Stimulated activated CD4-positive, alpha-beta T cell treated with anti-CD3 and anti-CD28 coated beads, Interleukin-12 subunit alpha, Interleukin-12 subunit beta, amount 100 ng/mL, for 4 hours (primary cell): ENCODE measurements around the gene PPP2R5E.

Experiments
- DNase-seq: peaks from one replicate; pipeline ENCODE4 v3.0.0-alpha.2; 2020

Gene PPP2R5E

GRCh38 chr14:63468294-63468693 lies 74.9 kb downstream of the PPP2R5E start:
- DNase-seq = no peak

- DNase-seq = no peak
Measured at GRCh38 chr14:63467440-63468072, 75.6 kb downstream of the PPP2R5E start.

DNA sequence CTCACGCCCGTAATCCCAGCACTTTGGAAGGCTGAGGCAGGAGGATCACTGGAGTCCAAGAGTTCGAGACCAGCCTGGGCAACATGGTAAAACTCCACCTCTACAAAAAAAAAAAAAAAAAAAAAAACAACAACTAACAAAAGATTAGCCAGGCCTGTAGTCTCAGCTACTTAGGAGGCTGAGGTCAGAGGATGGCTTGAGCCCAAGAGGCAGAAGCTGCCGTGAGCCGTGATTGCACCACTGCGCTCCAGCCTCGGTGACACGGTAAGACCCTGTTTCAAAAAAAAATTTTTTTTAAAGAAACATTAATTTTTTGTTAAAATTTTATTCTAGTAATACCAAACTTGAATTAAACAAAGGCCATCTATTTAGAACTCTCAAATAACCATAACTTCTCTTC lies 77.8 kb downstream of the PPP2R5E start:
- DNase-seq = no peak

DNA sequence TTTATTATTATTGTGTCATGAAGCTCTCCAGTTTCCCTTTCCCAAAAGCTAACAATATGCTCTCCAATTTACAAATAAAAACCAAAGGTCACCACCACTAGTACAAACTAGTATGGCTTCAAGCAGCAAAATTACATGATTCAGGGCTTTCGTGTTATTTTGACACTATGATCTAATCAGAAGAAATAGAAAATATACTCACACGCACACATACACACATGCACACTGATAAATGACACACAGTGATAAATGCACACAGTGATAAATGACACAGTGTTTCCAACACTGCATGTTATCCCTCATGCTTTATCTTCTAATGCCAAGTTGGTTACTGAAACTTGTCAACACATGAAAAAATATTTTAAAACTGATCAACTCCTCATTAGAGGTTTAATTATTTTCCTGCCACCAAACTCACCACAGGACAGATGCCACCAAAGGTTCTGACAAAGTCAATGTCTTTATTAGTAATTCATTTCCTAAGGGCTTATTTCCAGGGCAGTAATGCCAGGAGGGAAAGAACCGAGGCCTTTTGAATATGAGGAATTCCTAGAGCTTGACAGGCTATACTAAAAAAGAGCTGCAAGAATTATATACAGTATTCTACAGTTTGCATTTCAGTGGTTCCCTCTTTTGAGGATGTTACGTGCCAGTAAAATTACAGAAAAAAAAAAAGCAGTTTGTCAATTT lies 82.4 kb downstream of the PPP2R5E start:
- DNase-seq = no peak

DNA sequence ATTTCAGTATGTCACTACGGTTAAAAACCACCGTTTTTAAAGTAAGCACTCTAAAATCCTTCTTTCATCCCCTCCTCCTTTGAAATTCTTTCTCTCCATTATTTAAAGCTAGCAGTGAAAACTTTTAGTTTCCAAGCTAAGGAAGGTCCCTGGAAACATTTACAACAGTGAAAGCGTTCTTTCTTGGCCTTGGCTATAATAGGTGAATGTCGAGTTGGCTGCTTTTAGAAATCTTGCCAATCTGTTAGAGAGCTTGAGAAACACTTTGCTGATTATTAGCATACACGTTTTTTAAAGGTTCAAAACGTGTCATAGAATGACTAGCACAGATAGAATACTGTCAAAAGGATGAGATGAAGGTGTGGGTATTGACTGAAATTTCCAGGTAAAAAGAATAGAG lies 83.4 kb downstream of the PPP2R5E start:
- no peak for DNase-seq

GRCh38 chr14:63457498-63457897 lies 85.7 kb downstream of the PPP2R5E start:
- no peak for DNase-seq

DNA sequence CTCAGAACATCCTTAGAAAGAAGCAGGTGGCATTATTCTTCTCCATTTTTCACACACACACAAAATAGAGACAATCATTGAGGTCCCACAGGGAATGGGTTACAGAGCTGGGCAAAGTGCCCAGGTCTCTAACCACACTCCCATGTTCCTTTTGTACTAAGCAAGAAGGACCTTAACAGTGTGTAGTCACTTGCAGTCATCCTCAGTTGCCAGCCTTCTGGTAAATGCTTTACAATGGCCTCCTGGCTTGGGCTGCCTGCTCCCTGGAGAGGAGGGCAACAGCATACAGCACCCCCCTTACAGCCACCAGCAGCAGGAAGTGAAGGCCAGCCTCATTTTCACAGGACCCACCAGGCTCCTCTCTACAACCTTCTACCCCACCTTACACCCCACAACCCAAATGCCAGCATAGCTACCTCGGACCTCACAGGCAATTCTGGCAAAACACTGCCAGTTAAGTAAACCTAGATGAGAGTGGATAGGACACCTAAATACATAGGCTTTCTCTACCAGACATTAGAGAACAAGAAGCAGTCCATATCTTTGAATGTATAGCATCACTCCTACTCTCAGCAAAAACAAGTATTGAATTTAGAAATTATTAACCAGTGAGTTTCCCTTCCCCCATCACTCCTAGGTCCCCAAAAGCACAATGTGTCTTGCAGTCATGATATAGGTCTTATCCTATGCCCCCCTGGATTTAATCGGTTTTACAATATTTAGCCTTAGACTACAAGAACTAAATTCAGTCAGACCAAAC lies 88.1 kb downstream of the PPP2R5E start:
- no peak for DNase-seq

- DNase-seq = no peak
Measured at GRCh38 chr14:63454436-63454835, 88.7 kb downstream of the PPP2R5E start.

- no peak for DNase-seq
Measured at GRCh38 chr14:63453443-63453936, 89.7 kb downstream of the PPP2R5E start.

DNA sequence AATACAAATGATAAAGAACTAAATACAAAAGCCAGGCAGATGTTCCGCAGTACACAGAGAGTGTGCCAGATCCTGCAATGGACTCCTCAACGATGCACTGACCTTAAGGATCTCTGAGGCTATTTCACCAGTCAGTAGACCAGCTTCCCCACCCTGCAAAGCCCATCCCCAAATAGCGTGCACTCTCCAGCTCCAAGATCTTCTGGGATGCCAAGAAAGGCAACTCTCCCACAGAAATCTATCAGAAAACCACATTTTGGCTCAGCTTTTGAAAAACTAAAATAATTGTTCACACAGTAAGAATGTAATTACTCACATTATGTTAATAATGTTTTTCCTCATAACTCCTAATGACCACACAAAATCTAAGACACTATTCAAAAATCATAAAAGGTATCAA lies 90.4 kb downstream of the PPP2R5E start:
- no peak for DNase-seq

DNA sequence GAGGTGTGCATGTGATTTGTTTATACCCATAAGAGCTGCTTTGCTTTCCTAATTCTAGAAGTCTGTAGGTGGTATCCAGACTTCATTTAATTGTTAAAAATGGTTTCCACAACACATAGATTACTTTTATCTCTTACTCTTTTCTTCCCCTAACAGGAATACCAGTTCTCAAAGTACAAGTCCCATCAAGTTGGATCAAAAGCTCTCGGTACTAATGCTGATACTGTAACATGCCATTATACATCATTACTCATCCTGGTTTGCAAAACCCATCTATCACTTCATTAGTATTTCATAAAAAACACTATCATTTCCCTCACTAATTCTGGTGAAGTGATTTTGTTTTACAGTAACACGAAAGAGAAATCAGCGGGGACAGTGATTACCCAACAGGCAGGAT lies 94.3 kb downstream of the PPP2R5E start:
- DNase-seq = no peak

DNA sequence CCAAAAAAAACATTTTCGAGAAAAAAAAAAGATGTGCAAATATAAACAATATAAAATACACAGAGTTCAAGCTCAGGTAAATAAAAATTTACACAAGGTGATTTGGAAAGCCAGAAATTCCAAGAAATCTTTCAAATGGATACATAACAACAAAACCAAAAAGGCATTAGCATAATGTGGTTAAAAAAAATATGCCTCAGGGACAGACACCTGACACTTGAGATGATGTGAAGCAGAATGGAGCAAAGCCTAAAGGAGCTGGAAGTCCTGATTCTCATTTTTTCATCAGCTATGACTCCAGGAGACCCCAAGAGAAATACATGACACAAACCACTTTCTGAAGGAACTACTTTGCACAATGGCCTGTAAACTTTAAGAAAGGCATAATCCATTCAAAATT lies 98.6 kb downstream of the PPP2R5E start:
- DNase-seq = no peak

DNA sequence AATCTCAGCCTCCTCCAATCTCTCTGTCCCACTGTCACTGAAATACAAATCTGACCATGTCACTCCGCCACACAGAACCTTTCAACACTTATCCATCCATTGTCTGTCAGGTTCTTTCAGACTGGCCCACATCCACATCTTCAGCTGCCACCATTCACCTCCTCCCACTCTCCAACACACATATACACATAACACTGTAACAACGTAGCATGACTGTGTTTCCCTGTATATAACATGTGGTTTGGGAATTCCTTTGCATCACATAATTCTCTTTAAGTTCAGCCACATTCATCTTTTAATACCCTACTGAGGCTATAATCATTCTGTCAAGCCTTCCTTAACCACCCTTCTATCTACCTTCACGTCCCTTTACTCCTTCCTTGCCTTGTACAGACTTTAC lies 99.2 kb downstream of the PPP2R5E start:
- DNase-seq = no peak

DNA sequence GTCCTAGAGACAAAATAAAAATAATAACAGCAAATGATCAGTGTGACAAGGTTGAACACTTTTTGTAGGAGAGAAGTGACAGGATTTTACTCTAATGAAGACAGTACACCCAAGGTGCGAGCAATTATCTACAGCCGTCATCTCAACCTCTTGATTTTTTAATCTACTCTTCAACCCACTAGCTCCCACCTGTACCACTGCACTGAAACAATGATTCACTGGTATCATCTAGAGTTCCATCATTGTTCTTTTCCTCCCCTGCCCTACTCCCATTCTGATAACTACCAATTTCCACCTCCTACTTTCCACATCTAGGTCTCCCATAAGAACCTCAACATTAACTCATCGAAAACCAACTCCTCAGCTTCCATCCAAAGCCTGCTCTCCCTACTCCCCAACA lies 99.8 kb downstream of the PPP2R5E start:
- DNase-seq = no peak

- no peak for DNase-seq
Measured at GRCh38 chr14:63438065-63438757, 105.0 kb downstream of the PPP2R5E start.

DNA sequence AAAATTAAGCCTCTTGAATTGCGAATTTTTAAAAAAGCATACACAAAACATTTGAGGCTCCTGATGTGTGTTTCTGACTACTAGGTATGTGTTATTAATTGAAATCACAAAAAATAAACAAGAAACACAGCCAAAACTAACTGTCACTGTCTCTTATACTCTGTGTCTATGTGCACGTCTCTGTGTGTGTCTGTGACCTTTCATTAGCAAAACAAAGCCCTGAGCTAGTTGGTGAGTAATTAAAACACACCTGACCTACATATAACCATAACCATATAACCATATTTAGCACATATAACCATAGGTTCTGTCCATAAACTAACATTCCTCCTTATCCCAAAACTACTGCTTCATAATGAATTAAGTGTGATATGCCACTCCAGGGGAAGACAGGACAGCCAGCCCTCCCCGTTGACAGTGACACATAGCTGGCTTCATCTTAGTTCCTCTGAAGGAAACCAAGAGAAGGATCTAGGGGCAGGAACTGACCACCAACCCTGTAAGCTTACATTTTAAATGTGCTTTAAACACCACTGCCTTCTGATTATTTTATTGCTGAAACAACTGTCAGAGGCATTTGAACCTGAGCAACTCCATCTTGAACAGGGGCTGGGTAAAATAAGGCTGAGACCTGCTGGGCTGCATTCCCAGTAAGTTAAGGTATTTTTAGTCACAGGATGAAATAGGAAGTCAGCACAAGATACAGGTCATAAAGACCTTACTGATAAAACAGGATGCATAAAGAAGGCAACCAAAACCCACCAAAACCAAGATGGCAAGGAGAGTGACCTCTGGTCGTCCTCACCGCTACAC lies 106.7 kb downstream of the PPP2R5E start:
- no peak for DNase-seq

DNA sequence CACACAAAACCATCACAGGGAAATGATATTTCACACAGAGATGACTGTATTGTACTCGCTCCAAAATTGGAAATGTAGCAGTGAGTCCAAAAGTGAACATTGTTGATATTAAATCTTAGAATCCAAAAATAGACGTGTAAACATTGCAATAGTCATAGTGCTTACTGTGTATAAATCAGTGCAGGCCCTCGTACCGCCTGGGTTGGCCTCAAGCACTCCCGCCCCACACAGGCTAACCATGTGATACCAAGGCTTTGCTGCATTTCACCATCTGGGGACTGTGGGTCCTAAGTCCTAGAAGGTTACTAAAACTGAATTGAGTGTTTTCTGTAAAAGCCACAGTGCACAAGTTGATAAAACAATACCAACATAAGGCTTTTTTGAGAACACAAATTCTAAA lies 107.3 kb downstream of the PPP2R5E start:
- no peak for DNase-seq

GRCh38 chr14:63435204-63435603 lies 108.0 kb downstream of the PPP2R5E start:
- no peak for DNase-seq

GRCh38 chr14:63432888-63433552 lies 110.2 kb downstream of the PPP2R5E start:
- no peak for DNase-seq

DNA sequence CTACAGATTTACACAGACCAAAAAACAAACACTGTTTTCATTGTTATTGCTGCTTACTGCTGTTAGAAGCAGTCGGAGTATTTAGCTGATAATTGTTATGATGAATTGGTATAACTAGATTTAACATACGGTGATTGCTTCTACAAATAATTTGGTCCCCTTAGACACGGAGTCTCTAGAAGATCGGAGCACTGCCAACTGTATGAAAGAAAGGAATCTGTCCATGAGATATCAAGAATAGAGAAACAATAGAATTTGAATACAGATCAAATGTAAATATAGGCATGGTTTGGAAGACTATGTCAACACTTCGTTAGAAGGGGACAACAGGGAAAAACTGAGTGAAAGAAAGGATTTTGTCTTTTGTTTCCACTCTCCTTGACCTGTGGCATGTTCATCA lies 110.9 kb downstream of the PPP2R5E start:
- no peak for DNase-seq

DNA sequence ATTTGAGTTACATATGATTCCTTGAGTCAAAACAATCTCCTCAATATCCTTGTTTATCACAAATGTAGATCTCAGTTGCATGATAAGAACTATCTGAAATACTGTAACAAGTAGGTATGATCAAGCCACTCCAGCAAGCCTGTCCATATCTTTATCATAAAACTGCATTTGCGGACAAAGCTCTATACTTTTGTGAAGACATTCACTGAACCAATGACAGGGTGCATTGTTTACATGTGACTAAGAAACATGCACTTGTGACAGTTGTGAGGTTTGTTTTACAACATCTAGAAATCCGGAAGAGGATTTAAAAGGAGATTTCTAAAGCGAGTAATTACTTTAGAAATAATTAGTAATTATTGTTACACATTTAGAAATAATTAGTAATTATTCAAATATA lies 111.7 kb downstream of the PPP2R5E start:
- no peak for DNase-seq

DNA sequence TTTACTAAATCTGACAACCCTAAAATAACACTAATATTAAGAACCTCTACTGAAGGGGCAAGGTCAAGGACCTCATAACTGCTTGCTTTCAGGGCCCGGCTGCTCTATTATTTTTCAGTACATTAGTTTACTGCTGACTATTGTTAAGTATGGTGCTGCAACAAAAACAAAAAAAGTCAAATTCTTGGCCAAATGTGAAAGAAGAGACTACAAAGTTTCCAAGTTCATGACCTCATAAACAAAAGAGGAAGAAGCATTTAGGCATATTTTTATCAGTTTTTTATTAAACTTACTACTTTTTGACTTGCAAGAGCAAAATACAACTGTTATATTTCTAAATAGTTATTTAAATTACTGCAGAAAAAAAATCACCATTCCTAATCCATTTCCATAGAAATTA lies 114.7 kb downstream of the PPP2R5E start:
- no peak for DNase-seq
